HG03575 (cell line): ENCODE data around the gene CSRP2.
A peak's percentile ranks its signal among the peaks of the same experiment; 100 is the strongest.

Experiments used
- ATAC-seq: cut with Tn5 transposase; IDR thresholded peaks from one replicate; pipeline ENCODE4 v1.9.1; 2021; ENCODE audit not compliant: unreplicated experiment, insufficient number of reproducible peaks, low FRiP score; ENCODE audit errors: extremely low read depth

CSRP2 gene

DNA sequence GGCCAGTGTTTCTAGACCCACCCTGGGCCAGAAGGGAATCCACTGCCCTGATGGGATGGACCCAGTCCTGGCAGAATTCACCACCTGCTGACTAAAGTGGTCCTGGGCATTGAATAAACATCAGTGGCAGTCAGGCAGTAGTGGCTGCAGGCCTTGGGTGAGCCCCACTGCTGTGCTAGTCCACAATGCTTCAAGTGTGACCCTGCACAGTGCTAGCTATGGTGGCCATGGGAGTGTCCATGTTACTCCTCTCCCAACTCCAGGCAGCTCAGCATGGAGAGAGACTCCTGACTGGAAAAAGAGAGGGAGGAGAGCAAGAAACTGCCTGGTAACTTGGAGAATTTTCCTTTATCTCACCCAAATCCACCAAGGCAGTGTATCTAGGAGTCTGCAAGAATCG is 17.5 kb upstream of the CSRP2 start:
- no peak for ATAC-seq

DNA sequence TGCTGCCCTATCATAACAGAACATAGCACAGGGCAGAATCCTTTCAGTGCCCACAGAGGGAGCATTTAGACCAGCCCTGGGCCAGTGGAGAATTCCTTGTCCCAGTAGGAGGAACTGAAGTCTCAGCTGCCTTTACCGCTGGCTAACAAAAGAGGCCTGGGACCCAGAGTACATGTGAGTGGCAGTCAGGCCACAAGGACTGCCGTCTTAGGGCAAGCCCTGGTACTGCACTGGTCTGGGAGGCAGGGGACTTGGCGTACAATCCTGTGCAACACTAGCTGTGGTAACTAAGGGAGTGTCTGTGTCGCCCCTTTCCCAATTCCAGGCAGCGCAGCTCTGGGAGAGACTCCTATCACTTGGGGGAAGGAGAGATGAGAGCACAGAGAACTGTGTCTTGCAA is 17.0 kb upstream of the CSRP2 start:
- ATAC-seq = no peak

DNA sequence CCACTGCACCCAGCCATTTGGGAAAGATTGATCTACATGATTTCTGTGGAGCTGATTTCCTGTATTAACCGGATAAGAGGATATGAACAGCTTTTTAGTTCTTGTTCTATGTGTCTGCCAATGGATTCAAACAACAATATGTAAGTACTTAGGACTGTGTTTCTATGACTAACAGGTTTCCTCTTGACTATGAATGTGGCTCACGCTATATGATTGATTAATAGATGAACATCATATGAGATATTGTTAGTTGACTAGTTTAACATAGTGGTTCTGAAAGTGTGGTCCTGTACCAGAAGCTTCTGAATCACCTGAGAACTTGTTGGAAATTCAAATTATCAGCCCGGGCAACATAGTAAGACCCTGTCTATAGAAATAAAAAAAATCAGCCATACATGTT is 12.8 kb upstream of the CSRP2 start:
- no peak for ATAC-seq

DNA sequence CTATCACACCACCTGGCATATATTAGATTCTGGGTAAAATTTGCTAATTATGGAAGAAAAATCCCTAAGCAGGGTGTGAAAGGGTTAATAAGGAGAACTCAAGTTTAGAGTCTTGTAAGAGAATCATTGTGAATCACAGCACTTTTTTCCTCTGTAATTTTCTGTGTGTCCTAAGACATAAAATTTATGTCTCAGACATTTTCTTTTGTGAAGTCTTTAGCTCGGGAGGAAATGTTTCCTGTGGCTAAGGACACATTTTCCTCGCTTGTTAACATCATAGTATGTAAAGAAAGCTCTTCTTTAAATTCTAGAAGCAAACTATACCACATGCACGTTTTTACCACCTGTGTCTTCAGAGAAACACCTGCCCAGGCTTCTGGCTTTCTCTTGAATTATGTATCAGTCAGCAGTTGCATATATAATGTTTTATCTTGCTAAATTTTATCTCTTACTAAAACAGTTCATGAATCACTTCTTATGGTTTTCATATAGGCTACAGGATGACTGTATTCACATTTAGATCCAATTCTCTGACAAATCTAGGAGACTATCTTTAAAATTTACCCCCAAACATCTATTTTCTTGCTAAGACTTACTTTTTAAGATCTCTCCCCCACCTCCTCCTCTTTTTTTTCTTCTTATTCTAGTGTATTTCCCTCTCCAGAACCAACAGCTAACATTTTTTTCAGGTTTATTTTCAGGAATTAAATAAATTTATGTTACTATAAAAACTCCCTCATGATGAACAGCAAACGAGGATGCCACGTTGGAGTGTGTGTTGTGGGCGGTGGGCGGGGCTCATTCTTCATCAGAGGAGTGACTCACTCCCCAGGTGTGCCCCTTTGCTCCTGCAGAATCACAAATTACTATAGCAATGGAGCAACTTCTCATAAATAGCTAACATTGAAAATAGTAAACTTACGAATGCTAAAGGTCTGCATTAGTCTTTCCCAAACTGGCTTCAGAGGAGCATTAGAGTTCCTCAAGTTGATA is 11.6 kb upstream of the CSRP2 start:
- no peak for ATAC-seq

DNA sequence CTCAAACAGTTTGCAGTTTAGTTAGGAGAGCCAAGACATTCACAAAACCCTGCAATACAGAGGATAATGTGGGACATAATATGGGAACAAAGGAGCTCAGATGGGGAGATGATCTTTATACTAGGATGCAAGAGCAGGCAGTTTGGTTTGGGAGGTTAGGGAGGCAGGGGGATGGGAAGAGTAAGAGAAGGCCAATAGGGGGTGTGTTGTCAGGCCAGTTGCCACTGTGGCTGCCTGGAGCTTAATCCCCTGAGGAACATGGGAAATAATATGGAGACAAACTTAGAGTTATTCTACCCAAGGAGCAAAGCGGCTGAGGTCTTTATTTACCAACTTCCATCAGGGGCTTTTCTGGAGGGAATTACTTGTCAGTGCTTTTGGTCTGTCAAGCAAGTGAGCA is 10.0 kb upstream of the CSRP2 start:
- no peak for ATAC-seq

DNA sequence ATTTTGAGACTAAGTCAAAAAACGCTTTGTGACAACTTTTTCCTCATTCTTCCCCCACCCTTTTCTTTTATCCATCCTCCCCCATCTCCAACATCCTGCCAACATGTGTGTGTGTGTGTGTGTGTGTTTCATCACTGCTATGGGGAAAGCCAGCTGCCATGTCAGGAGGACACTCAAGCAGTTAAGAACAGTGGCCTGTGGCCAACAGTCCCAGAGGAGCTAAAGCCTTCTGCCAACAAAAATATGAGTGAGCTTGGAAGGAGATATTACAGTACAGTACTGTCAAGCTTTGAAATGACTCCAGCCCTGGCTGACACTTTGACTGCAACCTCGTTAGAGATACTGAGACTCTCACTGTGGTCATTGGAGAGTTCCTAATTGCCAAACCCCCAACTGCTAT is 5.0 kb upstream of the CSRP2 start:
- no peak for ATAC-seq

DNA sequence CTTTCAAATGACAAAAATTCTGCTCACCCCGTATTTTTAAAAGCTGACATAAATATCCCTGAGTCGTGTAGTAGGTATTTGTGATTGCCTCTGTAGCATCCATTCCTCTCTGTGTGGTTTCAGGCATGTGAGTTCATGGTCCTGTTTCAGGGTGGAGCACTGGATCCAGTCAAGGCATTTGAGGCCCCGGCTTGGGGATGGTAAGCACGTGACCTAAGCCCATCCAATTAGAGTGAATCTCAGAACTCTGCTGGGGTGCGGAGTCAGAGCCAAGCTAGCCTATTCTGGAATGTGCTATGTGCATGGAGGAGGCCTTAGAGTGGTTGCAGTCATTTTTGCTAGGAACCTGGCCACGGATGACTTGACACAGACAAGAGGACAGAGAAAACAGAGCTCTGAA is 4.3 kb upstream of the CSRP2 start:
- ATAC-seq = no peak

DNA sequence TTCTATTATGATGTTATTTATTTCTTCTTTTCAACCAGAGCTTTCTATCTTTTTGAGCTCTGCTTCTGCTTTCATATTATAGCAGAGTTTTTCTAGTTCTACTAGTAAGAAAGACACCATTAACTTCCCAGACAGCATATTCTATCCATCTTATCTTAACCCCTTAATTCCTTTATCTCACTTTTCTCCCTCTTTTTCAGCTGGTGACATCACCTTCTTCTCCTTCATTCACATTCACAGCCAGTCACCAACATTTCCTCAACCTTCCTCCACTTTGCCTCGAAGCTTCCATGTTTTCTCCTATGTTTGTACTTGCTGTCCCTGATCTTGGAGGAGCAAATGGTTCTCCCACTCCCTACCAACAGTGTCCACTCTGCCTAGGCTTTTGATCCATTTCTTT is 3.5 kb upstream of the CSRP2 start:
- no peak for ATAC-seq

DNA sequence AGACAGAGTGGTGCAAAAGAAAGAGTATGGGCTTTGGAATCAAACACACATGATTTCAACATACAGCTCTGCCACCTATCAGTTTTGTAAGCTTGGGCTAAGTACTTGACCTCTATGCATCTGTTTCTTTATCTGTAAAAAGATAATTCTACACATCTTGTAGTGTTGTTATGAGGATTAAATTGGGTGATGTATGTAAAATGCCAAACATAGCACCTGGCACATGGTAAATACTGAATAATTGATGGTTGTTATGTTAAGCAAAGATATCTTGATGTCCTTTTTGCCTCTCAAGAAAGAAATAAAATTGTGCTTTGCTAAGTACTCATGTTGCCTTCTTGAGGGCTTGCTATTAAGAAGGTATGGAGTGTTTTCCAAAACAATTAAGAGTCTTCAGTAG is 2.3 kb upstream of the CSRP2 start:
- ATAC-seq = no peak

DNA sequence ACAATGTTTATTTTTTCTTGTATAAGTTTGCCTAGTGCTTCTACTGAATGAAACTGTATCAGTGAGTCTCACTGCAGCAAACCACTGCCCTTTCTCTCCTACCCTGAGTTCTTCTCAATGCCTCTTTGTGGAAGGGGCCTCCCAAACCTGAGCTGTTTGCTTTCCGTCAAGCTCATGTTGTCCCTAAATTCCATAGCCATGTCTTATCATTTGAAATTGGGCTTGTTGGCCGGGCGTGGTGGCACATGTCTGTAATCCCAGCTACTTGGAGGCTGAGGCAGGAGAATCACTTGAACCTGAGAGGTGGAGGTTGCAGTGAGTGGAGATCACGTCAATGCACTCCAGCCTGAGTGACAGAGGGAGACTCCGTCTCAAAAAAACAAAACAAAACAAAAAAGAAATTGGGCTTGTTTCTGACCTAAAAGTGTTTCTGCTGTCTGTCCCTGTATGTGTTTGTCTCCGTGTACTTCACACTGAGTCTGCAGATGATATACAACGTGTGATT is 1.8 kb upstream of the CSRP2 start:
- ATAC-seq = no peak

DNA sequence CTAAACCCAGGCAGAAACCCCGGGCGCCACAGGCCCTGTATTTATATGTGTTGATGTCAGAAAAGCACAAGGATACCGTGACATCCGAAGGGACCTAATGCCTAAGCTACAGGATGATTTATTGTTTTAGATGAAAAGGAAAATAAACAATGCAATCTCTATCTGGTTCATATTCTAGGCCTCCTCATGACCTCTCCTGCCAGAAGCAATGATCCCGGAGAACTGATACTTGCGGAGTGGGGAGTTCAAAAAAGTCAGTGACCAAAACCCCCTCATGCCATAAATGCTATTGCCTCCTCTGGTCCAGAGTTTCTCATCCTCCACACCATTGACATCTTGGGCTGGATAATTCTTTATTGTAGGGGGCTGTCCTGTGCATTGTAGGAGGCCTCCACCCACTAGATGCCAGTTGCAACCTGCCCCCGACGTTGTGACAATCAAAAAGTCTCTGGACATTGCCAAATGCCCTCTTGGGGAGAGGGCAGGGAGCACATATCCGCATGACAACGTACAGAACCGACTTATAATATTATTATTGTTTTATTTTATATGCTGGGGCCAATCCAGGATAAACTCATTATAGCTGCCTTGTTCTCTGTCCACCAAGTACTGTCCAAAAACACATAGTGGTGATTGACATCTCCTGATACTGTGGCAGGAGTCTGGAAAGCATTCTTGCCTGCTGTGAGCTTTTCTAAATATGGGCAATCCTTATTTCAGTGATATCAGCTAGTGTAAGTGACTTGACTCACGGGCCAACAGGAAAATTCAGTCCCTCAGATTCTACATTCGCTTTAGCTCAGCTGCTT is 1.1 kb upstream of the CSRP2 start:
- ATAC-seq = no peak

DNA sequence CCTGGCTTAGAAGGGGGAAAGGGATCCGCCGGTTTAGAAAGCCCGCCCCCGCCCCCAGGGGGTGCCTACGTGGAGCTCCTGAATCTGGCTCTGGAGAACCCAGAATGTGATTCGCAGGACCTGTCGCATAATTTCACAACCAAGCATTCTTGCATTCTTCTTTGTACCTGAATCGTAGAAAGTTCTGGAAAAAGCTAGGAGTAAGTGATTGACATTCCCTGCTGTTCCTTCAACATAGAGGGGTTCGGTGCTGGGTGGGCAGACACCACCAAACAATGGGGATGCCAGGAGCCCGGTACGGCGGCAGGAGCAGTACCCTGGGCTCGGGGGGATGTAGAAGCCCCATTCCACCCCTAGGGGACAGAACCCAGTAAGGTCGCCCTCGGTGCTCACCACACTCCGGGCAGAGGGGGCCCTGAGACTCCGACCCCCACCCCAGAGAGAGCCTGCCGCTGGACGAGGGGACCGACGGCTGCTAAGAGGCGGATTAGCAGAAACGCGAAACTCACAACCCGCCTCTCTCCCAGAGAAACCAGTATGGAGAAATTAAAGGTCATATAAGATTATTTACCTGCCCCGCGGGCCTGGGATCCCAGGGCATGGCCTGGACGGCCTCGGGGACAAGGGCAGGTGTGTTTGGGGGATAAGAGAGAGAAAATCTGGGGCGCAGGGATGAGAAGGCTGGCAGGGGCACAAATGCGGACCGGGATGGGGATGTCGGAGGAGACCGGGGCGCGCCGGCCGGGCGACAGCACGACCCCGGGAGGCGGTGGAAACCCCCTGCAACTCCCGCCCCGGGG is 520 bp downstream of the CSRP2 start:
- peak; percentile 16 for ATAC-seq

DNA sequence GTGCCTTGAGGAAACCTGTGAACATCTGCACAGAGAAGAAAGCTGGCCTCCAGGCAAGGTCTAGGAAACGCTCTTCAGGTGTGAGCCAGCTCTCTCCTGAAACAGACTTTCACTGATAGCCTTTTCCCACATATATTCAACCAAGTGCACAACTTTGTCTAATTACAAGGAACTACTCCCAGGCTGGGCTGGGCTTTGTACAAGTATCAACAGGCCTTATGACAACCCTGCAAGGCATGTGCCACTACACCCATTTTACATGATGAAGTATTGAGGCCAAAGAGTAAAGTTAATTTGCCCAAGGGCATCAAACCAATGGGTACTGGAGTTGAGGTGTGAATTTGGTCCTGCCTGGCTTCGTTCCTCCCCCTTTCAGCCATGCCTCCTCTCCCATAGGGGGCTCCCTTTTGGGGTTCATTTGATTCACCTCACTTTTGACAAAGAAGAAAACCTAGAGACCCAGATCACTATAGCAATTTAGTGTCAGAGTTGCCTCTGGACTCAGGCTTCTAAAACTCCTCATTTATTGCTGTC is 2.1 kb downstream of the CSRP2 start:
- ATAC-seq = no peak

DNA sequence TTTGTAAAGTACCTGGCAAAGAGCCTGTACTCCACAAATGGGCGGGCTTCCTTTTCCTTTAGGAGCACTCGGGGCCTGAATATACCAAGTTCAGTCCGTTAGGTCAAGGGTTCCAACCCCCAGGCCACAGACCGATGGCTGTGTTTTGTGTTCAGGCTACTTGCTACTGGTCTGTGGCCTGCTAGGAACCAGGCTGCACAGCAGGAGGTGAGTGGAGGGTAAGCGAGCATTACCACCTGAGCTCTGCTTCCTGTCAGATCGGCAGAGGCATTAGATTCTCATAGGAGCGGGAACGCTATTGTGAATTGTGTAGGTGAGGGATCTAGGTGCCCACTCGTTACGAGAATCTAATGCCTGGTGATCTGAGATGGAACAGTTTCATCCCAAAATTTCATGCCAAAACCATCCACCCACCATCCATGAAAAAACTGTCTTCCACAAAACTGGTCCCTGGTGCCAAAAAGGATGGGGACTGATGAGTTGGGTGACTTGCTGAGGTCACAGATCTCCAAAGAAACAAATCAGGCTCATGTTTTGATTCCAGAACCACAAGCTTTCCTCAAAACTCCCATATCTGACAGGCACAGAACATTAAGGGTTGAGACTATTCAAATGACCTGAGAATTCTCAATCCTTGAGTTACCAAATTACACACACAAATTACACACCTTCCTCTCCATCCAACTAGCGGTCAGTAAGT is 4.2 kb downstream of the CSRP2 start:
- no peak for ATAC-seq

DNA sequence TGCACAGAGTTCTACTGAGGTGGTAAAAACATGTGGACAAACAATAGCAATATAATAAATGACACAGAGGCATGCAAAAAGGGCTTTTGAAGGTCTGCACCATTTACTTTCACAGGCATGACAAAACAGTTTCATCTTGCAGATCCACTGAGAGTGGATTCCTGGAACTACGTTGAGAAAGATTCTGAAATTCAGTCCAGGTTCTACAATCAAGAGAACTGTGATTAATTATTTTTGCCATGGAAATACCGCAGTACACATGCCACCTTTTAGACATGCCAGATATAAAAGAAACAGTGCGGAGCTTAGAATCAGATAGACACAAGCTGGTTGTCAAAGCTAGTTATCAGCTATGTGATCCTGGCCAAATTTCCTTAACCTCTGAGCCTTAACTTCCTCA is 4.8 kb downstream of the CSRP2 start:
- ATAC-seq = no peak

DNA sequence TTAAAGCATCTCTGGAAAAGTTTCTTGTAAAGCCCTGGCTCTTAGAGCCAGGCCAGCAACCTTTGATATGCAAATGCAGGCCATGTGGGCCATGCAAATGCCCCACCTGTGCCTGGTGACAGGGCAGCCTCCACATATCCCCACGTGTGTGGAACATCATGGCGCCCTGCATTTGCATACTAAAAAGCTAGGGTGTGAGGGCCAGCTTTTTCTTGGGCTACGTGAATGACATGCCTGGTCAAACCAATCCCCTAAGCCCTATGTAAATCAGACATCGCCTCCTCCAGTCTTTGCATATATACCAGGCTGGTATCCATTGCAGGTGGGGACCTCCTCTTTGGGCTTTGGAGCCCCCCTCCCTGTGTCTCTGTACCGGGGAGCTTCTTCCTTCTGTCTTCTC is 6.4 kb downstream of the CSRP2 start:
- ATAC-seq = no peak

DNA sequence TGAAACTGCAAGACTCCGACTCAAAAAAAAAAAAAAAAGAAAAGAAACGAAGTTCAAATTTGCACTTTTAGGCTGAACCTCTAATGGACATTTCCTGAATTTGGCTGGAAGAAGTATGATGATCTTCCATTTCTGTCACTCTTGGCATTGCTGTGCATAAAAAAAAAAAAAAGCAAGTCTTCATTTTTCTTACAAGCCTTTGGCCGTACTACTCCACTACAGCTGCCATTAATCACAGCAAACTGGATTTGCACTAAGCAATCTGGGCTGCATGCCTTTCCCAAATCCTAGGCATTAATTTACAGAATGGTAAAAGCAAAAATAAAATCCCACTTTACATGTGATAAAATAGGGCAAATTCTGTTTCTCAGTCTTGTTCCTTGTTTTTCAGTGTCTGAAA is 7.1 kb downstream of the CSRP2 start:
- no peak for ATAC-seq

DNA sequence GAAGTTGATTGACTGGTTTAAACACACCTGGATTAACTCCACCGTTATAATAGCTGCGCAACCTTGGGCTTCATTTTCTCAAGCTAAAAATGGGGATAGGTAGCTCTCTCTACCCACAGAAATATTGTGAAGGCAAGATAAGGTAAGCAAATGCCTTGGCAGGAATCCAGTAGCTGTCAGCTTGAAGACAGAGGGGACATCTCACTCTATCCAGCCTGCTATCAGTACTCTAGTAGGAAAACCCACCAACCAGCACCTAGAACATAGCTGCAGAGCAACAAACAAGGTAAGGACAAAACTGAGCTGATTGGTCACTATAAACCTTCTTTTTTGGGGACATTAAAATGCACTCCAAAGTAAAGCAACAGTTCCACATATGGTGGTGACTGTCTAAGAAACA is 7.7 kb downstream of the CSRP2 start:
- ATAC-seq = no peak
